HFFc6 (cell line): ENCODE measurements around the gene SPRING1. TPM values are rescaled to one million over a fixed set of nuclear protein-coding genes. Genes with fewer than 3 reads are reported as not detected.

ENCODE experiments used
- DNase-seq: peaks from one replicate; pipeline ENCODE4 v3.0.0-alpha.2; 2018
- H3K27ac Mint-ChIP-seq: 2 replicates; pipeline ENCODE4 v1.8.0; 2020; ENCODE audit warnings: mild to moderate bottlenecking, mixed read lengths
- H3K27me3 Mint-ChIP-seq: 2 replicates; pipeline ENCODE4 v1.8.0; 2021; ENCODE audit warnings: mild to moderate bottlenecking, moderate library complexity, mixed read lengths; ENCODE audit not compliant: insufficient read depth
- H3K36me3 Mint-ChIP-seq: 2 replicates; pipeline ENCODE4 v1.8.0; 2021; ENCODE audit warnings: low read depth, mixed read lengths
- H3K4me1 Mint-ChIP-seq: 2 replicates; pipeline ENCODE4 v1.8.0; 2020; ENCODE audit warnings: low read depth, mixed read lengths
- H3K4me3 Mint-ChIP-seq: 2 replicates; pipeline ENCODE4 v1.8.0; 2020; ENCODE audit warnings: mild to moderate bottlenecking, moderate library complexity, mixed read lengths
- H3K9me3 Mint-ChIP-seq: 2 replicates; pipeline ENCODE4 v1.8.0; 2020; ENCODE audit warnings: mild to moderate bottlenecking, mixed read lengths
- CTCF ChIP-seq: fragments of 200-600 bp; sonication (generic); IDR thresholded peaks from 2 replicates; pipeline ENCODE4 v1.5.0; 2021; ENCODE audit warnings: antibody characterized with exemption, mild to moderate bottlenecking
- total RNA-seq, 6 experiments: library from RNA; stranded (reverse); fragmentation: NEBNext Ultra II Directional; extraction: Animal tissue kit (Norgen Biotek cat#: 25700); gene quantifications; 2 replicates in 1 of 6; 3 replicates in 5 of 6; pipeline ENCODE4 v1.2.3, GENCODE V29; 2021

SPRING1 gene
- total RNA-seq, 6 experiments from 2014 or later: 29.3 to 39.5 (median 35.8) TPM

- Mint-ChIP-seq H3K4me3 (no peak overlapping the region), H3K4me1 (no peaks in the 10 kb centered on the region), H3K27me3 (peaks cover 2% of the 10 kb centered on the region; the same call in 1 of the 2 replicates), H3K9me3 (no peaks in the 10 kb centered on the region), H3K36me3 (no peaks in the 10 kb centered on the region), H3K27ac (no peak overlapping the region)
- DNase-seq: no peak
- TF ChIP-seq CTCF: no peak
Observed at GRCh38 chr12:116777245-116777644, 39.4 kb upstream of the SPRING1 start.

DNA sequence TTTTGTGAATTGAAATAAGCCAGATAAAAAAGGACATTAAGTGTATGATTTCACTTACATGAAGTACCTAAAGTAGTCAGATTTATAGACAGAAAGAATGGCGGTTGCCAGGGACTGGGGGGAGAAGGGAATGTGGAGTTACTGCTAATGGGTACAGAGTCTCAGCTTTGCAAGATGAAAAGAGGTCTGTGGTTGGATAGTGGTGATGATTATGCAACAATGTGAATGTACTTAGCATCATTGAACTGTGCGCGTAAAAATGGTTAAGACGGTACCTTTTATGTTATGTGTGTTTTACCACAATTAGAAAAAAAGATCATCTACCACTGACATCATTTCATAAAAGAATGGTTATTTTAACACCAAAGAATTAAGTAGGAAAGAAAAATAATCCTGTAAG lies 36.2 kb upstream of the SPRING1 start:
- Mint-ChIP-seq H3K27ac (no peak overlapping the region), H3K9me3 (no peaks in the 10 kb centered on the region)
- no peak for TF ChIP-seq CTCF

GRCh38 chr12:116773276-116773731 lies 35.4 kb upstream of the SPRING1 start:
- Mint-ChIP-seq H3K27me3 (peaks cover 2% of the 10 kb centered on the region), H3K36me3 (no peaks in the 10 kb centered on the region), H3K4me1 (peaks cover 7% of the 10 kb centered on the region), H3K4me3 (no peak overlapping the region), H3K9me3 (no peaks in the 10 kb centered on the region), H3K27ac (no peak overlapping the region)
- peak; percentile 60 for TF ChIP-seq CTCF
- DNase-seq: peak; percentile 59

More for the DNA sequence above, 36.2 kb upstream of the SPRING1 start:
- peaks cover 2% of the 10 kb centered on the region for H3K27me3 Mint-ChIP-seq
- H3K4me3 Mint-ChIP-seq: no peak overlapping the region
- no peaks in the 10 kb centered on the region for H3K36me3 Mint-ChIP-seq
- no peak for DNase-seq
- H3K4me1 Mint-ChIP-seq: peaks cover 7% of the 10 kb centered on the region

DNA sequence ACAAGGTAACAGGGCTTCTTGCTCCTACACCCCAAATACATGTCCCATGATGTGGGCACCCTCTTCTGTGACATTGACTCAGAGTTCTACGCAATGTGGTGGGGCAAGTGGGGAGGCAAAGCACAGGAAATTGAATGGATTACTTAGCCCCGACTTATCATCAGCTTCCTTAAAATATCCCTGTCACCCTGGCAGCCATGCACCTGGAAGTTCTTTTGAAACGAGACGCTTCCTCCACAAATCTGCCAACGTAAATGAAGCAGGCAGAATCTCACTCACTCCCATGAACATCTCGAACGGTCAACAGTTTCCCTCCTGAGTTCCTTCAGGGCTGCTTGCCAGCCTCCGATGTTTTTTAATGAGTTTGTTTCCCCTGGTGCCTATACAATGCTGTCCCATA lies 33.8 kb upstream of the SPRING1 start:
- TF ChIP-seq CTCF: no peak
- peaks cover 7% of the 10 kb centered on the region for H3K4me1 Mint-ChIP-seq
- H3K36me3 Mint-ChIP-seq: no peaks in the 10 kb centered on the region
- no peak for DNase-seq
- no peaks in the 10 kb centered on the region; the same call in 1 of the 2 replicates for H3K27me3 Mint-ChIP-seq
- H3K9me3 Mint-ChIP-seq: no peaks in the 10 kb centered on the region
- no peak overlapping the region for H3K4me3 Mint-ChIP-seq
- no peak overlapping the region for H3K27ac Mint-ChIP-seq

- no peak overlapping the region for H3K27ac Mint-ChIP-seq
- H3K36me3 Mint-ChIP-seq: no peaks in the 10 kb centered on the region
- DNase-seq: no peak
- no peak for TF ChIP-seq CTCF
- no peaks in the 10 kb centered on the region for H3K9me3 Mint-ChIP-seq
- H3K4me1 Mint-ChIP-seq: peaks cover 4% of the 10 kb centered on the region
- H3K27me3 Mint-ChIP-seq: no peaks in the 10 kb centered on the region; the same call in none of the 2 replicates
- no peak overlapping the region for H3K4me3 Mint-ChIP-seq
Observed at GRCh38 chr12:116766746-116767145, 28.9 kb upstream of the SPRING1 start.

- no peak for TF ChIP-seq CTCF
- H3K27me3 Mint-ChIP-seq: no peaks in the 10 kb centered on the region; the same call in none of the 2 replicates
- DNase-seq: no peak
- no peak overlapping the region for H3K27ac Mint-ChIP-seq
- no peaks in the 10 kb centered on the region for H3K4me1 Mint-ChIP-seq
- H3K9me3 Mint-ChIP-seq: no peaks in the 10 kb centered on the region
- H3K36me3 Mint-ChIP-seq: no peaks in the 10 kb centered on the region
- no peak overlapping the region for H3K4me3 Mint-ChIP-seq
Observed at GRCh38 chr12:116766285-116766684, 28.4 kb upstream of the SPRING1 start.
